Measurements from ENCODE around the gene TRANK1. TPM values are rescaled to one million over a fixed set of nuclear protein-coding genes. Genes with fewer than 3 reads are reported as not detected.
A peak's percentile ranks its signal among the peaks of the same experiment; 100 is the strongest.
"Not testable (repeated sequence)": the region's sequence is repeated elsewhere in the genome, so short reads cannot be mapped to it uniquely, and the experiment has no call there.

TRANK1 gene
- polyA plus RNA-seq, 4 donors = 5.4 to 7.6 (median 6.7) TPM

GRCh38 chr3:36957862-36958686, 13.2 kb upstream of the TRANK1 start:
- no peak for DNase-seq (ENCODE audit: low read depth in 4 of 4, low spot score in 2 of 4)

GRCh38 chr3:36957063-36957462, 12.2 kb upstream of the TRANK1 start:
- DNase-seq (ENCODE audit: low read depth in 4 of 4, low spot score in 2 of 4) = no peak

GRCh38 chr3:36956155-36956554, 11.3 kb upstream of the TRANK1 start:
- DNase-seq (ENCODE audit: low read depth in 4 of 4, low spot score in 2 of 4) = no peak

GRCh38 chr3:36954452-36955134, 9.7 kb upstream of the TRANK1 start:
- no peak for DNase-seq (ENCODE audit: low read depth in 4 of 4, low spot score in 2 of 4)

GRCh38 chr3:36947814-36948213, 3.0 kb upstream of the TRANK1 start:
- DNase-seq (ENCODE audit: low read depth in 4 of 4, low spot score in 2 of 4) = not testable (repeated sequence)

GRCh38 chr3:36945333-36945980, 603 bp upstream of the TRANK1 start:
- no peak for DNase-seq (ENCODE audit: low read depth in 4 of 4, low spot score in 2 of 4)

GRCh38 chr3:36944012-36944640, 728 bp downstream of the TRANK1 start:
- peak in 3 of 4 donors; percentile 45 to 67 (median 54) for DNase-seq (ENCODE audit: low read depth in 4 of 4, low spot score in 2 of 4)

- DNase-seq (ENCODE audit: low read depth in 4 of 4, low spot score in 2 of 4) = no peak
Measured at GRCh38 chr3:36943601-36944000, 1.3 kb downstream of the TRANK1 start.

- DNase-seq (ENCODE audit: low read depth in 4 of 4, low spot score in 2 of 4) = no peak
Measured at GRCh38 chr3:36942638-36943248, 2.1 kb downstream of the TRANK1 start.

- no peak for DNase-seq (ENCODE audit: low read depth in 4 of 4, low spot score in 2 of 4)
Measured at GRCh38 chr3:36941658-36942057, 3.2 kb downstream of the TRANK1 start.

GRCh38 chr3:36941162-36941561, 3.7 kb downstream of the TRANK1 start:
- DNase-seq (ENCODE audit: low read depth in 4 of 4, low spot score in 2 of 4) = no peak

- DNase-seq (ENCODE audit: low read depth in 4 of 4, low spot score in 2 of 4) = no peak
Measured at GRCh38 chr3:36937492-36937891, 7.4 kb downstream of the TRANK1 start.

- DNase-seq (ENCODE audit: low read depth in 4 of 4, low spot score in 2 of 4) = no peak
Measured at GRCh38 chr3:36933540-36934296, 11.1 kb downstream of the TRANK1 start.

GRCh38 chr3:36931424-36931823, 13.4 kb downstream of the TRANK1 start:
- not testable (repeated sequence) for DNase-seq (ENCODE audit: low read depth in 4 of 4, low spot score in 2 of 4)

GRCh38 chr3:36928220-36928619, 16.6 kb downstream of the TRANK1 start:
- DNase-seq (ENCODE audit: low read depth in 4 of 4, low spot score in 2 of 4) = no peak

- no peak for DNase-seq (ENCODE audit: low read depth in 4 of 4, low spot score in 2 of 4)
Measured at GRCh38 chr3:36926292-36926897, 18.5 kb downstream of the TRANK1 start.

GRCh38 chr3:36924744-36925521, 19.9 kb downstream of the TRANK1 start:
- DNase-seq (ENCODE audit: low read depth in 4 of 4, low spot score in 2 of 4) = no peak

- DNase-seq (ENCODE audit: low read depth in 4 of 4, low spot score in 2 of 4) = no peak
Measured at GRCh38 chr3:36923981-36924743, 20.7 kb downstream of the TRANK1 start.
